ENCODE results near the gene EDNRA.

EDNRA gene

DNA sequence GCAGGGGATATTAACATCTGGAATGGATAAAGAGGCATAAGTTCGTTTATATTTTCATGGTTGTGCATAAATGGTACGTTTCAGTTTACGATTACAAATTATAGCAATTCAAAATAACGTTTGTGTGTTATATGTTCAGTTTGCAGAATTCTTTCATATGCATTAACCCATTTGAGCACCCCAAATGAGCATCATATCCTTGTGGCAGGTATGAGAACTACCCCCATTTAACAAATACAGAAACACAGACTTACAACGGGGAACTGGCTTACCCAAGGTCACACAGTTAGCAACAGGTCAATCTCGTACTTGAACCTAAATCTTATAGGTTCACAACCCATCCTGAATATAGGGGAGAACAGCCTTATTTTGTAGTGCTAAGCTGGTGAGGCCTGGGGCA, 33.1 kb downstream of the EDNRA start:
- TF ChIP-seq, protein P1, sequence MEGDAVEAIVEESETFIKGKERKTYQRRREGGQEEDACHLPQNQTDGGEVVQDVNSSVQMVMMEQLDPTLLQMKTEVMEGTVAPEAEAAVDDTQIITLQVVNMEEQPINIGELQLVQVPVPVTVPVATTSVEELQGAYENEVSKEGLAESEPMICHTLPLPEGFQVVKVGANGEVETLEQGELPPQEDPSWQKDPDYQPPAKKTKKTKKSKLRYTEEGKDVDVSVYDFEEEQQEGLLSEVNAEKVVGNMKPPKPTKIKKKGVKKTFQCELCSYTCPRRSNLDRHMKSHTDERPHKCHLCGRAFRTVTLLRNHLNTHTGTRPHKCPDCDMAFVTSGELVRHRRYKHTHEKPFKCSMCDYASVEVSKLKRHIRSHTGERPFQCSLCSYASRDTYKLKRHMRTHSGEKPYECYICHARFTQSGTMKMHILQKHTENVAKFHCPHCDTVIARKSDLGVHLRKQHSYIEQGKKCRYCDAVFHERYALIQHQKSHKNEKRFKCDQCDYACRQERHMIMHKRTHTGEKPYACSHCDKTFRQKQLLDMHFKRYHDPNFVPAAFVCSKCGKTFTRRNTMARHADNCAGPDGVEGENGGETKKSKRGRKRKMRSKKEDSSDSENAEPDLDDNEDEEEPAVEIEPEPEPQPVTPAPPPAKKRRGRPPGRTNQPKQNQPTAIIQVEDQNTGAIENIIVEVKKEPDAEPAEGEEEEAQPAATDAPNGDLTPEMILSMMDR (IDR thresholded peaks at IDR 0.05; ENCODE audit: extremely low read depth, missing control alignments): no peak
- no peak for DNase-seq (ENCODE audit: low spot score)

DNA sequence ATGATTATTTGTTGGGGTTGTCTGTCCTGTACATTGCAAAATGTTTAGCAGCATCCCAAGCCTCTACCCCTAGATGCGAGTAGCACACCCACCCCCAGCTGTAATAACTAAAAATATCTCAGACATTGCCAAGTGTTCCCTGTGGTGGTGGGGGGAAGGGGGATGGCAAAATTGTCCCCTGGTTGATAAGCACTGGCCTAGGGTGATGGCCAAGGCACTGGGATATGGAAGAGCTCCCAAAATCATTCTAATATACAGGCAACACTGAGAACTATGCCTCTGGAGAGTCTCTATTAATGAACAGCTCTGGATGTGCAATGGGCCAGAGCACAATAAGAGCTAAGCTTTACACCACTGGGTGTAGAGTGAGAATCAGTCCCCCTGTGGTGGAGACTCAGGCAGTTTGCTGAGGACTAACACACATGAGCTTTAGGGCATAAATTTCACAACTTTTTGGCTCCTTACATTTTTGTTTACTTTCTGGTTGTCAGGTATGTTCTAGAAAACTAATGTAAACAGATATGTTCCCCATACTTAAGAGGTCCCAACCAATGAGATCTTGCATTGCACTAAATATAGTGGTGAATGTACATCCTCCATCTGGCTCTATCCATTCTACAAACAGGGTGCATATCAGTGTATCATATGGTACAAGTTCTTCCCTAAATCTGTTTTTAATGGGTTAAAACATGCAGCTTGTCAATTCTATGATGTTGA, 34.5 kb downstream of the EDNRA start:
- DNase-seq (ENCODE audit: low spot score): no peak
- TF ChIP-seq, protein P1 (IDR thresholded peaks at IDR 0.05; ENCODE audit: extremely low read depth, missing control alignments): no peak

DNA sequence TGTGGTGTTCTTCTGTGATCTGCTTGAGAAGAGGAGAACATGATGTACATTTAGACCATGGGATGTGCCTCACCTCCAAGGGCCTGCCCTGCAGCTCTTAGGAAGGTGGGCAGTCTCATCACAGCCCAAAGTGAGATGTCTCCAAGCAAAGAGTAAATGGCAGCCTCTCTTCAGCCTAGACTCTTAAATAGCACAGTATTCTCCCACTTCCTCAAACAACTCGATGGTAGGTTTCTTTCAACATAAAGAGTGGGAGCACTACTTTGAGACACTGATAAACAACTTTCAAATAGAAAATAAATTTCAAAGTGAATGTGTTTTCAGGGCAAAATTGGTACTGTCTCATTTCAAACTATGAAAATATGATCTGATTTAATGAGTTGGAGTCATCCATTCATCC, 35.2 kb downstream of the EDNRA start:
- peak; percentile 6 for DNase-seq (ENCODE audit: low spot score)
- TF ChIP-seq, protein P1 (IDR thresholded peaks at IDR 0.05; ENCODE audit: extremely low read depth, missing control alignments): no peak

DNA sequence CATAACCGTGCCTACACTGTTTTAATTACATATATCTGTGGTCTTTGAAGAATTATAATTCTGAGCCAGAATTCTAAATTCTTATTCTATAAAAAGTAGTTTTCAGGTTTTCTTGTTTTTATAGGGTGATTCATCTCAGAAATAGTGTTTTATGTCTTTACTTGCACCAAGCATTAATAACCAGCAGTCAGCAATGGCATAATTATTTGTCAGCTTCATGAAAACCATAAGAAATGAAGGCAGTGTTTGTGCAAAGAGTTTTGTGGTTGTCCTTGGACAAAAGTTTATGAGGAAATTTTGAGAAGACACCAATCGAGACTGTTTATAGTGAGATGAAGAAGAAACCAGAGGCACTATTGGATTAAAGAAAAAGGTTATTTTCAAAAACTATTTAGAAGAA, 37.2 kb downstream of the EDNRA start:
- TF ChIP-seq, protein P1 (IDR thresholded peaks at IDR 0.05; ENCODE audit: extremely low read depth, missing control alignments): no peak
- DNase-seq (ENCODE audit: low spot score): no peak

GRCh38 chr4:147518846-147519767, 38.2 kb downstream of the EDNRA start:
- TF ChIP-seq, protein P1 (IDR thresholded peaks at IDR 0.05; ENCODE audit: extremely low read depth, missing control alignments): peak; percentile 92
- peak; percentile 57 for DNase-seq (ENCODE audit: low spot score)

DNA sequence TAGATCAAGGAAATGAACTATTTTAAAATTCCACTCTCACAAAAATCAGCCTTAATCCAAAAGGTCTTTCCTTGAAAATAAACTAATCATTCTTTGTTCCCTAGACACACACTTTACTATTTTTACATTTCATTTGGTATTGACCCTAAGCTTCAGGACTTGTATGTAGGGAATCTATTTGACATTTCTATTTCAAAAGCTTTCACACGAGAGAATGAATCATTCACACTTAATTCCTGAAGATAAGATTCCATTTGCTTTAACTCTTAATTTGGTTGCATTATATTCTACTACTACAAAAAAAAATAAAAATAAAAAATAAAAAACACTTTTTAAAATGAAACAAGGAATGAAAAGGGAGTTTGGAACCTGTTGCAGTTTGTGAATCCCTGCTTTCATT, 43.7 kb downstream of the EDNRA start:
- TF ChIP-seq, protein P1 (IDR thresholded peaks at IDR 0.05; ENCODE audit: extremely low read depth, missing control alignments): no peak
- no peak for DNase-seq (ENCODE audit: low spot score)

Measured in GM20000 (cell line).